H1 (cell line): ENCODE data around the gene TCHP. TPM values are rescaled to one million over a fixed set of nuclear protein-coding genes. Genes with fewer than 3 reads are reported as not detected.

ENCODE experiments used
- CBX8 ChIP-seq: fragments of 300-800, 300-1000 bp; sonication (generic); IDR thresholded peaks from 2 replicates; pipeline ENCODE4 v1.7.1; 2016; ENCODE audit warnings: low read depth, low read length, borderline replicate concordance
- CHD1 ChIP-seq: IDR thresholded peaks from 2 replicates; pipeline ENCODE4 v1.6.1; 2012; ENCODE audit warnings: low read depth, low read length, improper control_type of control experiment
- CHD2 ChIP-seq: IDR thresholded peaks from 2 replicates; pipeline ENCODE4 v1.6.1; 2012; ENCODE audit warnings: low read length, improper control_type of control experiment
- MAFK ChIP-seq: IDR thresholded peaks from 2 replicates; pipeline ENCODE4 v1.6.1; 2012; ENCODE audit warnings: low read depth, mild to moderate bottlenecking, improper control_type of control experiment, low read length
- NANOG ChIP-seq: IDR thresholded peaks from 2 replicates; pipeline ENCODE4 v1.6.1; 2011; ENCODE audit warnings: low read length, low read depth, mild to moderate bottlenecking, inconsistent platforms; ENCODE audit not compliant: insufficient read depth, poor library complexity, severe bottlenecking
- RXRA ChIP-seq: IDR thresholded peaks from 2 replicates; pipeline ENCODE4 v1.6.1; 2011; ENCODE audit warnings: low read depth, mild to moderate bottlenecking, low read length, moderate library complexity; ENCODE audit not compliant: insufficient read depth
- SIN3A ChIP-seq, 2 experiments: IDR thresholded peaks in 1 of 2; conservative IDR thresholded peaks in 1 of 2; 2 replicates each; pipeline ENCODE4 v1.6.1; 2011 to 2012; ENCODE audit warnings: low read length in 2 of 2, improper control_type of control experiment in 1 of 2, low read depth in 1 of 2, mild to moderate bottlenecking in 1 of 2
- SIX5 ChIP-seq: IDR thresholded peaks from 2 replicates; pipeline ENCODE4 v1.6.1; 2011; ENCODE audit warnings: mild to moderate bottlenecking, low read depth, low read length
- TEAD4 ChIP-seq: IDR thresholded peaks from 2 replicates; pipeline ENCODE4 v1.6.1; 2012; ENCODE audit warnings: low read depth, low read length, inconsistent platforms, mixed read lengths
- ZNF274 ChIP-seq: IDR thresholded peaks from 2 replicates; pipeline ENCODE4 v1.7.0; 2012; ENCODE audit warnings: low read length, borderline replicate concordance; ENCODE audit errors: extremely low read depth
- polyA plus RNA-seq, 7 experiments: library from polyadenylated mRNA; depleted of rRNA in 3 of 7; stranded (reverse) in 5 of 7; unstranded in 2 of 7; fragments of >200 nt in 5 of 7; fragments of 200-250 nt in 2 of 7; gene quantifications; 1 replicate in 5 of 7; 2 replicates in 1 of 7; 4 replicates in 1 of 7; pipeline versions ENCODE4 v1.2.1 to v1.2.3, GENCODE V29; 2011 to 2013; ENCODE audit warnings: missing spikeins in 2 of 7, mixed read lengths in 2 of 7
- total RNA-seq: library from RNA; stranded (reverse); fragmentation: NEBNext Ultra II Directional; extraction: Animal tissue kit (Norgen Biotek cat#: 25700); gene quantifications from 2 replicates; pipeline ENCODE4 v1.2.1, GENCODE V29; 2021
- TF ChIP-seq, protein P1 (sequence below): fragments of 300-600 bp; sonication (generic); IDR thresholded peaks from 2 replicates; pipeline ENCODE4 v1.7.1; 2012; ENCODE audit warnings: low read length, moderate library complexity, mild to moderate bottlenecking, inconsistent platforms; ENCODE audit not compliant: insufficient replicate concordance

Gene TCHP
- total and polyA plus RNA-seq, 2 of the 8 experiments (the other 6 are each of a cell fraction or from before 2014, with no cell fraction given) = 2.8 to 4.5 TPM

DNA sequence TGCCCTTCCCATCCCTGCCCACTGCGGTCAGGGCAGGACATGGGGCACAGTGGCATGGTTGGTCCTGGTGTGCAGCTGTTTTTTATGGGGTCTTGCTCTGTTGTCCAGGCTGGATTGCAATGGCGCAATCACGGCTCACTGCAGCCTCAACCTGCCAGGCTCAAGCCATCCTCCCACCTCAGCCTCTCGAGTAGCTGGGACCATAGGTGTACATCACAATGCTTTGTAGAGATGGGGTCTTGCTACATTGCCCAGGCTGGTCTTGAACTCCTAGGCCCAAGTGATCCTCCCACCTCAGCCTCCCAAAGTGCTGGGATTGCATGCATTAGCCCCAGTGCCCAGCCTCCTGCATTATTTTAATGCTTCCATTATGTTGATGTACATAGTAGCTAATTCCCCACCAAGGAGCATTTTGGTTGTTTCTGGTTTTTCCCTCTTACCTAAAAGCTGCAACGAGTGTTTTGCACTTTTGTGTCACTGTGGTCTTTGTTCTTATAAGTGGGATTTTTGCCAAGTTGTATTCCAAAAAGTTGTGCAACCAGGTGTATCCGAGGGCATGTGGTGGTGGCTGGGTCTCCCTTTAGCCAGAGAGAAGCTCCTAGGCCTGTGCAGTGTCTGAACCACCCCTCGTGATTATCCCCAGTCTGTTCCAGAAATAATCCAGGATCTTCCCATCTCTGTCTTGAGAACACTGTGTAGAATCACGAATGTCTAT, 10.3 kb downstream of the TCHP start (continued):
- TF ChIP-seq, protein P1, sequence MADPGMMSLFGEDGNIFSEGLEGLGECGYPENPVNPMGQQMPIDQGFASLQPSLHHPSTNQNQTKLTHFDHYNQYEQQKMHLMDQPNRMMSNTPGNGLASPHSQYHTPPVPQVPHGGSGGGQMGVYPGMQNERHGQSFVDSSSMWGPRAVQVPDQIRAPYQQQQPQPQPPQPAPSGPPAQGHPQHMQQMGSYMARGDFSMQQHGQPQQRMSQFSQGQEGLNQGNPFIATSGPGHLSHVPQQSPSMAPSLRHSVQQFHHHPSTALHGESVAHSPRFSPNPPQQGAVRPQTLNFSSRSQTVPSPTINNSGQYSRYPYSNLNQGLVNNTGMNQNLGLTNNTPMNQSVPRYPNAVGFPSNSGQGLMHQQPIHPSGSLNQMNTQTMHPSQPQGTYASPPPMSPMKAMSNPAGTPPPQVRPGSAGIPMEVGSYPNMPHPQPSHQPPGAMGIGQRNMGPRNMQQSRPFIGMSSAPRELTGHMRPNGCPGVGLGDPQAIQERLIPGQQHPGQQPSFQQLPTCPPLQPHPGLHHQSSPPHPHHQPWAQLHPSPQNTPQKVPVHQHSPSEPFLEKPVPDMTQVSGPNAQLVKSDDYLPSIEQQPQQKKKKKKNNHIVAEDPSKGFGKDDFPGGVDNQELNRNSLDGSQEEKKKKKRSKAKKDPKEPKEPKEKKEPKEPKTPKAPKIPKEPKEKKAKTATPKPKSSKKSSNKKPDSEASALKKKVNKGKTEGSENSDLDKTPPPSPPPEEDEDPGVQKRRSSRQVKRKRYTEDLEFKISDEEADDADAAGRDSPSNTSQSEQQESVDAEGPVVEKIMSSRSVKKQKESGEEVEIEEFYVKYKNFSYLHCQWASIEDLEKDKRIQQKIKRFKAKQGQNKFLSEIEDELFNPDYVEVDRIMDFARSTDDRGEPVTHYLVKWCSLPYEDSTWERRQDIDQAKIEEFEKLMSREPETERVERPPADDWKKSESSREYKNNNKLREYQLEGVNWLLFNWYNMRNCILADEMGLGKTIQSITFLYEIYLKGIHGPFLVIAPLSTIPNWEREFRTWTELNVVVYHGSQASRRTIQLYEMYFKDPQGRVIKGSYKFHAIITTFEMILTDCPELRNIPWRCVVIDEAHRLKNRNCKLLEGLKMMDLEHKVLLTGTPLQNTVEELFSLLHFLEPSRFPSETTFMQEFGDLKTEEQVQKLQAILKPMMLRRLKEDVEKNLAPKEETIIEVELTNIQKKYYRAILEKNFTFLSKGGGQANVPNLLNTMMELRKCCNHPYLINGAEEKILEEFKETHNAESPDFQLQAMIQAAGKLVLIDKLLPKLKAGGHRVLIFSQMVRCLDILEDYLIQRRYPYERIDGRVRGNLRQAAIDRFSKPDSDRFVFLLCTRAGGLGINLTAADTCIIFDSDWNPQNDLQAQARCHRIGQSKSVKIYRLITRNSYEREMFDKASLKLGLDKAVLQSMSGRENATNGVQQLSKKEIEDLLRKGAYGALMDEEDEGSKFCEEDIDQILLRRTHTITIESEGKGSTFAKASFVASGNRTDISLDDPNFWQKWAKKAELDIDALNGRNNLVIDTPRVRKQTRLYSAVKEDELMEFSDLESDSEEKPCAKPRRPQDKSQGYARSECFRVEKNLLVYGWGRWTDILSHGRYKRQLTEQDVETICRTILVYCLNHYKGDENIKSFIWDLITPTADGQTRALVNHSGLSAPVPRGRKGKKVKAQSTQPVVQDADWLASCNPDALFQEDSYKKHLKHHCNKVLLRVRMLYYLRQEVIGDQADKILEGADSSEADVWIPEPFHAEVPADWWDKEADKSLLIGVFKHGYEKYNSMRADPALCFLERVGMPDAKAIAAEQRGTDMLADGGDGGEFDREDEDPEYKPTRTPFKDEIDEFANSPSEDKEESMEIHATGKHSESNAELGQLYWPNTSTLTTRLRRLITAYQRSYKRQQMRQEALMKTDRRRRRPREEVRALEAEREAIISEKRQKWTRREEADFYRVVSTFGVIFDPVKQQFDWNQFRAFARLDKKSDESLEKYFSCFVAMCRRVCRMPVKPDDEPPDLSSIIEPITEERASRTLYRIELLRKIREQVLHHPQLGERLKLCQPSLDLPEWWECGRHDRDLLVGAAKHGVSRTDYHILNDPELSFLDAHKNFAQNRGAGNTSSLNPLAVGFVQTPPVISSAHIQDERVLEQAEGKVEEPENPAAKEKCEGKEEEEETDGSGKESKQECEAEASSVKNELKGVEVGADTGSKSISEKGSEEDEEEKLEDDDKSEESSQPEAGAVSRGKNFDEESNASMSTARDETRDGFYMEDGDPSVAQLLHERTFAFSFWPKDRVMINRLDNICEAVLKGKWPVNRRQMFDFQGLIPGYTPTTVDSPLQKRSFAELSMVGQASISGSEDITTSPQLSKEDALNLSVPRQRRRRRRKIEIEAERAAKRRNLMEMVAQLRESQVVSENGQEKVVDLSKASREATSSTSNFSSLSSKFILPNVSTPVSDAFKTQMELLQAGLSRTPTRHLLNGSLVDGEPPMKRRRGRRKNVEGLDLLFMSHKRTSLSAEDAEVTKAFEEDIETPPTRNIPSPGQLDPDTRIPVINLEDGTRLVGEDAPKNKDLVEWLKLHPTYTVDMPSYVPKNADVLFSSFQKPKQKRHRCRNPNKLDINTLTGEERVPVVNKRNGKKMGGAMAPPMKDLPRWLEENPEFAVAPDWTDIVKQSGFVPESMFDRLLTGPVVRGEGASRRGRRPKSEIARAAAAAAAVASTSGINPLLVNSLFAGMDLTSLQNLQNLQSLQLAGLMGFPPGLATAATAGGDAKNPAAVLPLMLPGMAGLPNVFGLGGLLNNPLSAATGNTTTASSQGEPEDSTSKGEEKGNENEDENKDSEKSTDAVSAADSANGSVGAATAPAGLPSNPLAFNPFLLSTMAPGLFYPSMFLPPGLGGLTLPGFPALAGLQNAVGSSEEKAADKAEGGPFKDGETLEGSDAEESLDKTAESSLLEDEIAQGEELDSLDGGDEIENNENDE = no peak
- no peak for TF ChIP-seq MAFK
- no peak for TF ChIP-seq CBX8
- no peak for TF ChIP-seq SIN3A (conservative IDR thresholded peaks at IDR 0.05 in 1 of 2, IDR thresholded peaks at IDR 0.05 in 1 of 2; ENCODE audit: low read depth in 1 of 2, low read length in 2 of 2)
- no peak for TF ChIP-seq NANOG
- TF ChIP-seq RXRA = no peak
- no peak for TF ChIP-seq ZNF274
- no peak for TF ChIP-seq SIX5
- no peak for TF ChIP-seq CHD2
- TF ChIP-seq CHD1 = no peak
- TF ChIP-seq TEAD4 = no peak
- TF ChIP-seq, all 59 proteins: peak for 0
